ENCODE measurements around the gene KCNJ13. TPM values are rescaled to one million over a fixed set of nuclear protein-coding genes. Genes with fewer than 3 reads are reported as not detected.

The KCNJ13 gene
- total RNA-seq, 1 experiment from 2014 or later = not detected

DNA sequence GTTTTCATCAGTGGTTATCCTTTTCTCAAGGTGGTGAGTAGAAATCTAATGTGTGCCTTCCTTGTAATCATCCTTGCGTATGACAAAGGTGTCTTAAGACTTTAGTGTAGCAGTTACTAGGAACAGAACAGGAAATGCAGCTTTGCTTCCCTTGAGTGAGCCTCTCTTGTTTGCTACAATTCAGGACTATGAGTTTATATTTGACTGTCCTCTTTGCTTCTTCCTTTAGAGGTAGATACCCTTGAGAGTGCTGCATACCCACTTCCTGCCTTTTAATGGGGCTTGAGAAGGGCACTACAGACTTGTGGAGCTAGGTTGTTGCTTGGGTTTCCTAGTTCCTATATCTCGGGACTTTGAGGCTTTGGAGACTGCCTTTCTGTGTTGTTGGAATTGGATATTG is 3.8 kb downstream of the KCNJ13 start:
- H3K9me3 ChIP-seq (ENCODE audit: control insufficient read depth in 1 of 2, insufficient read depth in 1 of 2, low read depth in 1 of 2, low read length in 2 of 2) = no peaks in the 10 kb centered on the region
- no TSS peak for BruUV-seq (replicated peaks)

More for the DNA sequence above, 3.8 kb downstream of the KCNJ13 start:
- Histone ChIP-seq H3K4me2 (ENCODE audit: low read length) (no peak overlapping the region), H3K27ac (ENCODE audit: low read depth, low read length) (no peak overlapping the region), H3K79me2 (ENCODE audit: insufficient read depth, low read length) (no peaks in the 10 kb centered on the region; the same call in 1 of the 2 replicates), H2AFZ (ENCODE audit: low read depth, low read length, poor library complexity, severe bottlenecking) (no peak overlapping the region), H3K9me2 (ENCODE audit: insufficient read depth) (no peaks in the 10 kb centered on the region), H3K36me3 (ENCODE audit: control insufficient read depth in 1 of 2, insufficient read depth in 2 of 2, low read length in 2 of 2) (peaks cover 3 to 23% of the 10 kb centered on the region in 2 experiments; a peak in 3 of 4 replicates), H4K20me1 (ENCODE audit: insufficient read depth) (0 out of 2 replicates have a peak, but pooled peaks cover 3% of the 10 kb centered on the region), H3K4me3 (replicated peaks in 1 of 2; ENCODE audit: low read depth in 1 of 2, low read length in 2 of 2) (no peak overlapping the region), H3K9ac (ENCODE audit: low read length) (no peak overlapping the region), H3K27me3 (ENCODE audit: insufficient read depth, low read length) (no peaks in the 10 kb centered on the region), H3K4me1 (ENCODE audit: control insufficient read depth in 1 of 2, insufficient read depth in 2 of 2, low read length in 2 of 2) (no peaks in the 10 kb centered on the region)
- RAD21 ChIA-PET (ENCODE audit: low non-redundant PET in 1 of 2, low total read pairs in 2 of 2, uncharacterized antibody in 2 of 2, unreplicated experiment in 2 of 2) = no interaction called here
- ATAC-seq (no peak), DNase-seq (ENCODE audit: low read depth, low spot score) (no peak)
- POLR2A ChIA-PET = no interaction called here
- TF ChIP-seq CTCF (IDR thresholded peaks at IDR 0.05 in 2 of 3, conservative IDR thresholded peaks at IDR 0.05 in 1 of 3; ENCODE audit: borderline replicate concordance in 1 of 3, insufficient read depth in 1 of 3, low read depth in 2 of 3, low read length in 2 of 3) (no peak), EGR1 (IDR thresholded peaks at IDR 0.05; ENCODE audit: low read depth) (no peak), ATF3 (IDR thresholded peaks at IDR 0.05) (no peak), ZFX (IDR thresholded peaks at IDR 0.05) (no peak), YY1 (IDR thresholded peaks at IDR 0.05; ENCODE audit: extremely low read depth, insufficient replicate concordance, low read depth, low read length) (no peak), RAD21 (IDR thresholded peaks at IDR 0.05; ENCODE audit: low read depth) (no peak), SIN3A (IDR thresholded peaks at IDR 0.05; ENCODE audit: low read depth) (no peak), POLR2A (IDR thresholded peaks at IDR 0.05; ENCODE audit: borderline replicate concordance, extremely low read depth, insufficient read depth, insufficient read length) (no peak), EZH2 (IDR thresholded peaks at IDR 0.05) (no peak), CEBPB (IDR thresholded peaks at IDR 0.05; ENCODE audit: low read depth) (no peak), POLR2AphosphoS5 (IDR thresholded peaks at IDR 0.05; ENCODE audit: low read depth, low read length) (no peak), EZH2phosphoT487 (IDR thresholded peaks at IDR 0.05; ENCODE audit: borderline replicate concordance) (no peak), TCF7L2 (IDR thresholded peaks at IDR 0.05; ENCODE audit: borderline replicate concordance, extremely low read depth, insufficient read depth, insufficient read length) (no peak)
- CTCF ChIA-PET = no interaction called here
- intact Hi-C loops (cut with micrococcal nuclease) = no loop called here
